GM19438 (cell line): Measurements from ENCODE around the gene SORT1.
"Not testable (repeated sequence)": the region's sequence is repeated elsewhere in the genome, so short reads cannot be mapped to it uniquely, and the experiment has no call there.

ENCODE experiments used
- ATAC-seq: cut with Tn5 transposase; IDR thresholded peaks from one replicate; pipeline ENCODE4 v1.9.1; 2021; ENCODE audit warnings: low read depth; ENCODE audit not compliant: unreplicated experiment

SORT1 gene

DNA sequence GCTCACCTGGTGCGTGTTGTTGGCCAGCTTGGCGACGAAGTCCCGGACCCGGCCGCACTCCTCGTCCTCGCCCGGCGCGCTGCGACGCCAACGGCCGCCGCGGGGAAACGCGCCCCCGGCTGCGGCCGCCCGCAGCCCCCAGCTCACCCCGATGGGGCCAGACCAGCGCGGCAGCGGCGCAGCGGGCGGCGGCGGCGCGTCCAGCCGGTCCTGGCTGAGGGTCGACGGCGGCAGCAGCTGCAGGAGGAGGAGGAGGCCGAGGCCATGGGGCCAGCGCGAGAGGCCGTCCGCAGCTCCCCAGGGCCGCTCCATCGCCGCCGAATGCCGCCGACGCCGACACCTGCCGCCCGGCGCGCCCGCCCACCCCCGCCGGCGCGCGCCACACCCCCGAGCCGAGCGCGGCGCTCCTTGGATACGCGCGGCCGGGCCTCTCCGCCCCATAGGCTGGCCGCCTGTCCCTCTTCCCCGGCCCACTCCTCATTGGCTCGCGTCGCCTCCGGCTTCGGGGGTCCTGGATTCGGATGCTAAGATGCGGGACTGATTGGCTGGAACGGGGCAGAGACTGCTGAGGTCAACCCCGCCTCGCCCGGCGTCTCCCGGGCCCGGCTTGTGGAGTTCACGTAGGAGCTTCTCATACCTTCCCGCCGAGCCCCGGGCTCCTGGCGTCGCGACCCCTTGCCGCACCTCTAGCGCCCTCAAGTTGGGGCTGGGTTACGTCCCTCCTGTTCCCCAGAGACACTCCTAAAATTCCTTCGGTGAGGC is at the start of gene SORT1:
Gene SORT1 (minus strand): TSS at position 338 of the 762 bp plus-strand sequence. CDS start 26 bp downstream, at position 312.
- peak; percentile 73 for ATAC-seq

DNA sequence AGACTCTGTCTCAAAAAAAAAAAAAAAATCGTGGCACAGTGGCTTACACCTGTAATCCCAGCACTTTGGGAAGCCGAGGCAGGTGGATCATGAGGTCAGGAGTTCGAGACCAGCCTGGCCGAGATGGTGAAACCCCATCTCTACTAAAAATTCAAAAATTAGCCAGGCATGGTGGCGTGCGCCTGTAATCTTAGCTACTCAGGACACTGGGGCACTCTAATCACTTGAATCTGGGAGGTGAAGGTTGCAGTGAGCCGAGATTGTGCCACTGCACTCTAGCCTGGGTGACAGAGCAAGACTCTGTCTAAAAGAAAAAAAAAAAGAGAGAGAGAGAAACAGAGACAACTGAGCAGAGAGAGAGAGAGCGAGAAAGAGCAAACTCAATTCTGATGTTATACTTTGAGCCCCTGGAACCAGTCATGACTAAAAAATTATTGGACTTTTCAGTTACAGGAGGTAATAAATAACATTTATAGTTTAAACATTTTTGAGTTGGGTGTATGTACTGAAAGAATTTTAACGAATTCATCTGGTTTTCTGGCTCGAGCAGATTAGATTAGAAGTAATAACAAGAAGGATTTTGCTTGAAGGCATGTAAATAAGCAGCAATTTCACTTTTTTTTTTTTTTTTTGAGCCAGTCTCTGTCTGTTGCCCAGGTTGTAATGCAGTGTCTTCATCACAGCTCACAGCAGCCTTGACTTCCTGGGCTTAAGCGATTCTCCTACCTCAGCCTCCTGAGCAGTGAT is 48.4 kb upstream of the SORT1 start:
- ATAC-seq: not testable (repeated sequence)

DNA sequence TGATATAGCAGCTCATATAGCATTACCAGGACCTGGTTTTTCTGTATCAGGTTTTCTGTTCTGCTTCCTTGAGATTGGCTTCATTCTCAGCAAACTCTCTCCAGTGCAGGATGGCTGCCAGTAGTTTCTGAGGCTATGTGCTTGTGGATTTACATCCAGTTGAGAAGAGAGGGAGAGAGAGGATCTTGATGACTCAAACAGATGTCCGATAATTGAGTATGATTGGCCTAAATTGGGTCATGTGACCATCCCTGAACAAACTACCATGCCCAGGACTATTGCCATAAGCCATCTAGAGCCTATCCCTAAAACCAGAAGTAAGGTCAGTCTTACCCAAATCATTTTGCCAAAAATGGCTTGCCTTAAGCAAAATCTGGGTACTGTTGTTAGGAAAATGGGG is 46.6 kb upstream of the SORT1 start:
- ATAC-seq: no peak

DNA sequence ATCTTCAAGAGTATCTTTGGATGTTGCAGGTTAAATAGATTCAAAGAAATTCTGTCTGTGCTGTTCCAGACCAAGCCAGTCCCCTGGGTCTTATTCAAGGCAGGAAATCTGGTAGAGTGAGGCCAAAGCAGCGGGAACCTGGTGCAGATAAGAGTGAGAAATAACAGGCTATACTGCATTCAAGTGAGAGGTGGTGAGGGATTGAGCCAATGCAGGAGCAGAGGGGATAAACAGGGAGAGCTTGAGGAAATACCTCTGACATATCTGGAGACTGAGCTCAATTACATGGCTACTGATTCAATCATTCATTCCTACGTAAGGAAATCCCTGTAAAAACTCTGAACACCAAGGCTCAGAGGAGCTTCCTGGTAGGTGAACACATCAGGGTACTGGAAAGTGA is 45.8 kb upstream of the SORT1 start:
- no peak for ATAC-seq

DNA sequence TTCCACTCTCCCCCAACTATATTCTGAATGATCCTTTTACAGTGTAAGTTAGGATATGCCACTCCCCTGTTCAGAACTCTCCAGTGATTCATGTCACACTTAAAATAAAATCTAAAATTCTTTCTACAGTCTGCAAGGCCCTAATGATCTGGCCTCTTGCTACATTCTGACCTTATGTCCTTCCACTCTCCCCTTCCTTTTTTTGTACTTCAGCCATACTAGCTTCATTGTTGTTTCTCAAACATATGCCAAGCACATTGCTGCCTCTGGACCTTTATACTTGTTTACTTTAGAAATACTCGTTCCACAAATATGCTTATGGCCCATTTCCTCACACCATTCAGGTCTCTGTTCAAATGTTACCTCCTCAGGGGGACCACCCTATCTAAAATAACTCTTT is 43.4 kb upstream of the SORT1 start:
- ATAC-seq: no peak

DNA sequence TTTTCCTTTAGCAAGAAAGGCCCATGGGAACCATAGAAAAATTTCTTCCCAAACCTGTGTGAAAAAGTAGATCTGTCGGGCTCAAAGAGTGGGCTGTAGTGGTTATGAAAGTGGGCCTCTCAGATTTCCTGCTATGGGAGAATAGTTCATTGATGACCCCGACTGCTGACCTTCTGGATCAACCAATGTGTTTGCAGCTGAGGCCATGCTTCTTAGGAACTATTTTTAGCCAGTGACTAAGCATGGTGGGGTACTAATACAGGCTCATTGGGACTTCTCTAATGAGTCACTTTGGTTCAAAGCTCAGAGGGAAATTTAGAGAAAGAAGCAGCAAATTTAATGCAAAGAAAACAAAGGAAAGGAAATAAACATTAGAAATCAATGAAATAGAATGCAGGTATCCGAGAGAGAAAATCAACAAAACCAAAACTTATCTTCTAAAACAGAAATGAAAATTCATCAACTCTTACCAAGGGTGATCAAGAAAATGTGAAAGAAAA is 41.1 kb upstream of the SORT1 start:
- no peak for ATAC-seq

DNA sequence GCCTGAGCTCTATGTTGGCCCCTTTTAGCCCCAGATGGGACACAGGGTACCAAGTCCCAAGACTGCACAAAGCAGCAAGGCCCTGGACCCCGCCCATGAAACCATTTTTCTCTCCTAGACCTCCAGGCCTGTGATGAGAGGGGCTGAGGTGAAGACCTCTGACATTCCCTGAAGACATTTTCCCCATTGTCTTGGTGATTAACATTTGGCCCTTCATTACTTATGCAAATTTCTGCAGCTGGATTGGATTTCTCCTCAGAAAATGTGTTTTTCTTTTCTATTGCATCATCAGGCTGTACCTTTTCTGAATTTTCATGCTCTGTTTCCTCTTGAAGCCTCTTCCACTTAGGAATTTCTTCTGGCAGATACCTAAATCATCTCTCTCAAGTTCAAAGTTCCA is 36.8 kb upstream of the SORT1 start:
- no peak for ATAC-seq

DNA sequence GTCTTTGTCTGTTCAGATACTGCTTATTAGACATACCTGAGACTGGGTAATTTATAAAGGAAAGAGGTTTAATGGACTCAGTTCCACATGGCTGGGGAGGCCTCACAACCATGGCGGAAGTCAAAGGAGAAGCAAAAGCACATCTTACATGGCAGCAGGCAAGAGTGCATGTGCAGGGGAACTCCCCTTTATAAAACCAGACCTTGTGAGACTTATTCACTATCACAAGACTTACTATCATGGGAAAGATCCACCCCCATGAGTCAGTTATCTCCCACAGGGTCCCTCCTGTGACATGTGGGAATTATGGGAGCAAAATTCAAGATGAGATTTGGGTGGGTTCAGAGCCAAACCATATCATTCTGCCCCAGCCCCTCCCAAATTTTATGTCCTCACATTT is 35.6 kb upstream of the SORT1 start:
- ATAC-seq: no peak

DNA sequence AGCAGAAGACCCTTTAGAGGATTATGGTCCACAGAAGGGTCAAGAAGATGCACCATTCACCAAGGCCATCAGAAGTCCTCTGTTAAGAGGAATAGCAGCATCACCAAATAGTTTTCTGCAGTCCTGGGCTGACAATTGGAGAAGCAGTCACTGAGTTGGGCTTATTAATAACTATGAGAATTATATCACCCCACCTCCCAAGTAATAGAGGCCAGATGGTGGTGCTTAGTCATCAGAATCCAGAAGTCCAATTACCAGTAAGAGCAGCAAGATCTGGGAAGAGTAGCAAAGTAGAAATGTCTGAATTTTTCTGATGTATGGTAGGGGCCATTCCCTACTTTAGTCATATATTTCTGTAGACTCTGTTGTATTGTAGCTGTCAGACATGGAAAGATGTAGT is 34.6 kb upstream of the SORT1 start:
- no peak for ATAC-seq

DNA sequence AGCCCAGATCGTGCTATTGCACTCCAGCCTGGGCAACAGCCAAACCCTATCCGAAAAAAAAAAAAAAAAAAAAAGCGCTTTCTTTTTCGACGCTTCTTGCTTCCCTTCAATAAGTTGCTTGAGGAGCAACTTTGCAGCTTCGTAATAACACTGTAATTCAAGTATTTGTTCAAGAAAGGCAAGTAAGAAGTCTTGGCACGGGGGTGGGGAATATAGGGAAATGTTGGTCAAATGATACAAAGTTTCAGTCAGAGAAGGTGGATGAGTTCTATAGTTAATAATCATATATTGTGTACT is 29.4 kb upstream of the SORT1 start:
- ATAC-seq: no peak

DNA sequence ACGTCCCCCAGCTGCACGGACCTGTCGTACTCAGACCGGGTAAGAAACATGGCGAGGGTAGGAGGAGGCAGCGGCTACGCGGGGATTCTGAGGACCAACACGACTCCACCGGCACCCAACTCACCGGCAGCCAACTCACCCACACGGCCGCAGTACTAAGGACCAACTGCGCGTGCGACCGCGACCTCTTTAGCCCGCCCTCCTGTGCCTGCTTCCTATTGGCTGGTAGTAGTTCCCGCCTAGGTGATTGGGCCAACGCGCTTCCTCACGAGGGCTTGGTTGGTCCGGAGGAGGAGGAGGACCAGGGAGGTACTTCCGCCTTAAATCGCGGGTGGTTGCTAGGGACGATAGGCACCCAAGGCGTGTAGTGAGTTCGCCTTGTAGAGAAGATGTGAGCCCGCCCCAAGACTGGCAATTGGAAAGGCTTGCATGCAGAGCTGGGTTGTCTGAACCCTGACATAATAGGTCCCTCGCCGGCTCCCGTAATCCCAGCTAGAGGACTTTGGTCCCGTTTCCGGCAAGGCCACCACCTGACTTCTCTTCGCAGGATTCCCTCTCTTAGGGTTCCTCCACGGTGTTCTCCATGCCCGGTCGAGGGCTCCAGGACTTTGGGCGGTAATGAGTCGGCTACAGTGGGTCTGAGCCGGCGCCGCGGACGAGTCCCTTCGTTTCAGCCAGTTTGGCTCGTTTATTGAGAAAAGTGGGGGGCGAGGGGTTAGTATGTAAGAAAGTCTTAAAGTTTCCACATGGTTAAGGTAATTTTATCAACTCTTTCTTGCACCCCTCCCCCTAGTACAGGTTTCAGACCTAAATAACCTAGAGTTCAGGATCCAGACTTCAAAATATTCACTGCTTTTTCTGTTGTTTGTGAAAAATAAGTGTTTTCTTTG is 28.8 kb upstream of the SORT1 start, which contains the start of gene PSMA5:
Gene PSMA5 (minus strand): TSS at position 168 of the 890 bp plus-strand sequence. CDS start 118 bp downstream, at position 50.
- peak; percentile 95 for ATAC-seq

DNA sequence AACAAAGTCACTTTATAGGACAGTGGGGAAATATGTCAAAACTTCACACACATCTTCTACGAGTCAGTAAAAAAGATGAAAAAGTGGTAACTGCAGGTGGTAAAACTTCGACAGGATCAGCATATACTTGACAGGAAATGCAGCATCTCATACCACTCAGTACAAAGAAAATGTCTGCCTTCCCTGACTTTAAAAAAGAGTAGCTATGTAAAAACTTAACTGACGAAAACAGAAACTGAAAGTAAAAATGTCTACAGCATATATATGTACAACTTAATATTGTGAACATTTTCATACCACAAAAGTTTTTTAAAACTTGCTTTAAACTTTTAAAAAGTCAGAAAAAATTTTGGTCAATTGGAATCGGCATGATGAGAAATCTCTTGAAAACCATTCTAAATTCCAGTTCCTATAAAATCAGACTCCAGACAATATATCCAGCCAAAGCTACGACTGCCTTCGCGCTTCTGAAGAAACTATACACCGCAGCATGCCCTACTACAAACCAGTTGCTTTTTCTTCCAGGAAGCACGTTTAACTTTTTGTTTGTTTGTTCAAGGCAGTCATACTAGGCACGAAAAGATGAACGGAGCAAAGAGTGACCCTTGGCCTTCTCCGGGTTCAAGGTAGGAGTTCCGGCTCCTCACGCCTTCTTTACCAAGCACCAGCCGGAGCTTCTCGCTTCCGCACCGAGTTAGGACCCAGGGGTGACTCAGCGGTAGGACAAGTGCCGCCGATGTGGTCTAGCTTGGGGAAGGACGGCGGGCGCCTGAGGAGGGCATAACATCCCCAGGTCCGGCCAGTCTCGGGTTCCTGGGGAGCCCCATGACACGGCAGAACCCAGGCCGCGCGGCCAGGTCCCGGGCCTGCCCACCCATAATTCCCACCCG is 27.9 kb upstream of the SORT1 start:
- ATAC-seq: peak; percentile 32

DNA sequence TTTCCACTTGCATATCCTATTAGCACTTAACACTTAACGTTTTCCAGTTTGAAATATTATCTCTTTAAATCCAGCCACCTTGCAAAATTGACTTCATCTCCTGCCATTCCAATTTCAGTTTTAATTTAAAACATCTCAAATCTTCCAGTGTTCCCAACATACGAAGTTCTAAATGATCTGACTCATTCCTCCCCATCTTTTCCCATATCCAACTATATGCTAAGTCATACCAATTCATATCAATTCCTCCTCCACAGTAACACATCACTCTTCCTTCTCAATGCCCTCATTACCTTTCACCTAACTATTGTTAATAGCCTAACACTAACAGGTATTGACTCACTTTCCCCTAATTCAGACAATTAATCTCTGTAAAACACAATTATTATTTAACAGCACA is 25.8 kb upstream of the SORT1 start:
- no peak for ATAC-seq

DNA sequence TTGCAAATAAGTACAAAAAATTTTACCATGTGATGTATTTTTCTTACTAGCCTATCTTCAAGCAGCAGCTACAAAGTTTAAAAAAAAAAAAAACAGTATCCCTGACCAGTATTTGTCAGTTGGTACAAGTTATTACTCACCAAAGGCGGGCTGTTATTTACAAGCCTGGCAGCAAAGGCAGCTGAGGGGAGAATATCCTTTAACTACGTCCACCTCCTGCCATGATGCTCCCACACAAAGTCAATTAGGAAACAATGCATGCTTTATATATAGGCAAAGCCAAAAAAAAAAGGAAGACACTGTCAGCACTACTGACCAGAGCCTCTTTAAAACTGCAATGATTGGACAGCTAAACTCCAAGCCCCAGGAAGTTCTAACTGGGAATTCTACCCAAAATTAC is 14.8 kb upstream of the SORT1 start:
- no peak for ATAC-seq

DNA sequence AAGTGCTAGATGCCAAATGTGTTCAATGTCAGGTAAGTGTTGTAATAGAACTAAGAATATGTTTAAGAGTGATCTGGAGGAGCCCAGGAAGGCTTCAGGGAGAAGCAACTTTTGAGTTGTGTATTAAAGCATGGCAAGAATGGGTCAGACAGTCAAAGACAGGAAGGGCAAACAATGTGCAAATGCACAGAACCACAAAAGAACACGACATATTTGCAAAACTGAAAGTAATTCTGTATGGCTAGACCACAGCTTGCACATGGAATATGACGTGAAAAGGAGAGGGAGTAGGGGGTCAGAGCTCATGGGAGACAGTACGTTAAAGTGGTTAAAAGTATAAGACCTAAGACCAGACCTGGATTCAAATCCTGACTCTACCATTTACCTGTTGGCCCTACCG is 7.1 kb upstream of the SORT1 start:
- ATAC-seq: no peak

DNA sequence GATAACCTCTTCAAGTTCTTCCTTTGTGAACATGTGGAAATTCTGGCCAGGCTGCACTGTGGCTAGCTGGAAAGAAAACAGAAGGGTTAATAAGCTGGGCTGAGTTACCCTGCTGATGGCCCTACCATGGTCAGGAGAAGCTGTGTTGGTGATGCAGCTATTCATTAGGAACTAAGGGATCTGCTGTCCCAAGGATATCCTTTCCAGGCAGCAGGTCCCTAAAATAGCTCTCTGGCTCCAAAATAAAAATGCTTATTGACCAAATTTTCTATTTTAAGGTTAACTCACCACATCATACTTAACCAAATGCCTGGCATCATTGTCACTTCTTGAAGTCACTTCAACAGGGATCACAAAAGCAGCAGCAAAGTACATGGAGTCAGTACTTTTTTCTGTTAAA is 4.3 kb upstream of the SORT1 start:
- no peak for ATAC-seq

DNA sequence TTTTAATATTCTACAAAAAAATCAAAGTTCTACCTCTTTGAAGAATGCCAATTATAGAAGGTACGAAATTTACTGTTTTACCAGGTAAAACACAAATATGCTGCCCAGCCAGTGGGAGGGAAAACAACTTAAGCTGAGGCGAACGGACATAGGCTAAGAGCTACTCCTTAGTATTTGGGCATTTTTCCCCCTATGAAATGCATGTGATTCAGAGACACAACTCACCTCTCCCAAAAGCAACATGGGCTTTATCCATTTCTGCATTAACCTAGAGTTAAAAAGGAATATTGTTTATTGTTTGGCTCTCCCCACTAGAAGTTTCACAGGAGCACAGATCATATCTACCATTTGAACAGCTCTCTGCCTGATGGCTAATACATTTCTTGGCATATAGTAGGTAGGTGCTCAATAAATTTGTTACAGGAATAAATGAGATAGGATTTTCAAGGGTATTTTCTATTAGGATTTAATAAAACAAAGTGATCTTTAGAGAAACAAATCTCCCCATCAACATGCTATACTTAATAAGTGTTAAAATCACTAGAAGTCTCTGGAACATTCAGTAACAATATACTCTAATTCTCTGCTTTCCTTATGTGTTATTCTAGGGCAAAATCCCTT is 2.4 kb upstream of the SORT1 start:
- no peak for ATAC-seq

DNA sequence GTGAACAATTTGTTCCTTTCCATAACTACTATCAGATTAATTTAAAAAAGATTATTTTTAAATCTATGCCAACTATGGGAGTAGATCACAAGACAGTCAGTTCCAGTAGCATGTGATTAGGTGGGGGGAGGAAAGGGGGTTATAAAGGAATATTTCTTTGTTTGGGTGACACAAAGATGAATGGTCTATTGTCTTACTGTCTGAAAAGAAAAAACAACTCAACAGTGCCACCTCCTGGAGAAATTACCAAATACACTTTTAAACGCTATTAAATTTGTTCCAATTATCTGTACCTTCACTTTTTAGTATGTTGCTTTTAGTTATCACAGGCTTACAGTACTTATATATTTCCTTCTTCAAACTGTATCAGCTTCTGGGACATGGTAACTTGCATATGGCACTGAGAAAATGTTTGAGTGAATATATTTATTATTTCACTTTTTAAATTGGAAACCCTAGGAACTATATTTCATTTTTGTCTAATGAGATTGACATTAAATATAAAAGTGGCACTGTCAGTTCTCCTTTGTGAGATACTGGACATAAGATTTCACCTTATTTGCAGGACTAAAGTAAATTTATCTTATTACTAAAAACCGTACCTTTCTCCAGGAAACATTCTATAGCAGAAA is 1.7 kb upstream of the SORT1 start:
- ATAC-seq: no peak
